Type B pancreatic cell (in vitro differentiated cells): ENCODE data around the gene CEP104. TPM values are rescaled to one million over a fixed set of nuclear protein-coding genes. Genes with fewer than 3 reads are reported as not detected.

Experiments
- DNase-seq: peaks from one replicate; pipeline ENCODE4 v3.0.0; 2021; ENCODE audit warnings: mixed read lengths; ENCODE audit not compliant: unreplicated experiment; ENCODE audit errors: extremely low spot score
- H3K27ac Mint-ChIP-seq: 2 replicates; pipeline ENCODE4 v1.8.0; 2021; ENCODE audit warnings: mild to moderate bottlenecking, mixed read lengths
- H3K27me3 Mint-ChIP-seq: 2 replicates; pipeline ENCODE4 v1.8.0; 2021; ENCODE audit warnings: mixed read lengths
- H3K36me3 Mint-ChIP-seq: 2 replicates; pipeline ENCODE4 v1.8.0; 2021; ENCODE audit warnings: mixed read lengths
- H3K4me1 Mint-ChIP-seq: one replicate; pipeline ENCODE4 v1.8.0; 2021; ENCODE audit warnings: mixed read lengths; ENCODE audit not compliant: unreplicated experiment
- H3K4me3 Mint-ChIP-seq: 2 replicates; pipeline ENCODE4 v1.8.0; 2021; ENCODE audit warnings: mild to moderate bottlenecking, mixed read lengths
- H3K9me3 Mint-ChIP-seq: 2 replicates; pipeline ENCODE4 v1.8.0; 2021; ENCODE audit warnings: mixed read lengths
- CTCF ChIP-seq: fragments of 200-600 bp; sonication (generic); conservative IDR thresholded peaks from 2 replicates; pipeline ENCODE4 v1.5.0; 2021; ENCODE audit warnings: antibody characterized with exemption, mild to moderate bottlenecking
- total RNA-seq: library from RNA; stranded (reverse); gene quantifications from 2 replicates; pipeline ENCODE4 v1.2.1, GENCODE V29; 2021; ENCODE audit warnings: low replicate concordance

Gene CEP104
- total RNA-seq, 1 donor from 2014 or later = 41.9 TPM

- H3K27me3 Mint-ChIP-seq = no peaks in the 10 kb centered on the region
- H3K36me3 Mint-ChIP-seq = peaks cover 16% of the 10 kb centered on the region
- no peak for TF ChIP-seq CTCF
- H3K4me1 Mint-ChIP-seq = no peaks in the 10 kb centered on the region
- H3K27ac Mint-ChIP-seq = no peak overlapping the region
- no peak overlapping the region for H3K4me3 Mint-ChIP-seq
- no peaks in the 10 kb centered on the region for H3K9me3 Mint-ChIP-seq
- DNase-seq = no peak
Observed at GRCh38 chr1:3831689-3832088, 25.3 kb downstream of the CEP104 start.

GRCh38 chr1:3828391-3828790, 28.6 kb downstream of the CEP104 start:
- H3K4me1 Mint-ChIP-seq = no peaks in the 10 kb centered on the region
- peaks cover 17% of the 10 kb centered on the region for H3K36me3 Mint-ChIP-seq
- no peak overlapping the region for H3K4me3 Mint-ChIP-seq
- DNase-seq = no peak
- TF ChIP-seq CTCF = no peak
- H3K27me3 Mint-ChIP-seq = no peaks in the 10 kb centered on the region
- no peak overlapping the region for H3K27ac Mint-ChIP-seq
- no peaks in the 10 kb centered on the region for H3K9me3 Mint-ChIP-seq

GRCh38 chr1:3827813-3828307, 29.2 kb downstream of the CEP104 start:
- Mint-ChIP-seq H3K36me3 (peaks cover 17% of the 10 kb centered on the region), H3K27me3 (no peaks in the 10 kb centered on the region), H3K9me3 (no peaks in the 10 kb centered on the region), H3K27ac (no peak overlapping the region), H3K4me3 (no peak overlapping the region), H3K4me1 (no peaks in the 10 kb centered on the region)
- DNase-seq = no peak
- TF ChIP-seq CTCF = no peak

- DNase-seq = no peak
- Mint-ChIP-seq H3K27me3 (no peaks in the 10 kb centered on the region), H3K27ac (no peak overlapping the region), H3K36me3 (peaks cover 10% of the 10 kb centered on the region), H3K4me1 (no peaks in the 10 kb centered on the region), H3K4me3 (no peak overlapping the region), H3K9me3 (no peaks in the 10 kb centered on the region)
- no peak for TF ChIP-seq CTCF
Observed at GRCh38 chr1:3825356-3825755, 31.7 kb downstream of the CEP104 start.

- Mint-ChIP-seq H3K4me3 (no peak overlapping the region), H3K9me3 (no peaks in the 10 kb centered on the region), H3K36me3 (peaks cover 15% of the 10 kb centered on the region), H3K27me3 (no peaks in the 10 kb centered on the region), H3K4me1 (no peaks in the 10 kb centered on the region), H3K27ac (no peak overlapping the region)
- no peak for TF ChIP-seq CTCF
- DNase-seq = no peak
Observed at GRCh38 chr1:3824650-3825049, 32.4 kb downstream of the CEP104 start.

GRCh38 chr1:3822421-3822820, 34.6 kb downstream of the CEP104 start:
- Mint-ChIP-seq H3K9me3 (no peaks in the 10 kb centered on the region), H3K27me3 (no peaks in the 10 kb centered on the region), H3K36me3 (peaks cover 15% of the 10 kb centered on the region), H3K4me1 (peaks cover 5% of the 10 kb centered on the region), H3K4me3 (no peak overlapping the region), H3K27ac (no peak overlapping the region)
- no peak for DNase-seq
- TF ChIP-seq CTCF = no peak
